OCI-LY1 (cell line): Measurements from ENCODE around the gene AOAH.

Experiments
- EZH2 ChIP-seq: fragments of 200-600 bp; sonication (generic), shearing (Covaris generic); IDR thresholded peaks from 2 replicates; pipeline ENCODE4 v1.8.0; 2017; ENCODE audit warnings: borderline replicate concordance, mixed run types, mild to moderate bottlenecking, antibody characterized with exemption, low read length, moderate library complexity, mixed read lengths
- TF ChIP-seq, protein P1 (sequence below): fragments of 200-600 bp; sonication (generic), shearing (Covaris generic); IDR thresholded peaks from 2 replicates; pipeline ENCODE4 v1.5.1; 2017; ENCODE audit warnings: mild to moderate bottlenecking, antibody characterized with exemption, low read length, moderate library complexity, mixed read lengths

DNA sequence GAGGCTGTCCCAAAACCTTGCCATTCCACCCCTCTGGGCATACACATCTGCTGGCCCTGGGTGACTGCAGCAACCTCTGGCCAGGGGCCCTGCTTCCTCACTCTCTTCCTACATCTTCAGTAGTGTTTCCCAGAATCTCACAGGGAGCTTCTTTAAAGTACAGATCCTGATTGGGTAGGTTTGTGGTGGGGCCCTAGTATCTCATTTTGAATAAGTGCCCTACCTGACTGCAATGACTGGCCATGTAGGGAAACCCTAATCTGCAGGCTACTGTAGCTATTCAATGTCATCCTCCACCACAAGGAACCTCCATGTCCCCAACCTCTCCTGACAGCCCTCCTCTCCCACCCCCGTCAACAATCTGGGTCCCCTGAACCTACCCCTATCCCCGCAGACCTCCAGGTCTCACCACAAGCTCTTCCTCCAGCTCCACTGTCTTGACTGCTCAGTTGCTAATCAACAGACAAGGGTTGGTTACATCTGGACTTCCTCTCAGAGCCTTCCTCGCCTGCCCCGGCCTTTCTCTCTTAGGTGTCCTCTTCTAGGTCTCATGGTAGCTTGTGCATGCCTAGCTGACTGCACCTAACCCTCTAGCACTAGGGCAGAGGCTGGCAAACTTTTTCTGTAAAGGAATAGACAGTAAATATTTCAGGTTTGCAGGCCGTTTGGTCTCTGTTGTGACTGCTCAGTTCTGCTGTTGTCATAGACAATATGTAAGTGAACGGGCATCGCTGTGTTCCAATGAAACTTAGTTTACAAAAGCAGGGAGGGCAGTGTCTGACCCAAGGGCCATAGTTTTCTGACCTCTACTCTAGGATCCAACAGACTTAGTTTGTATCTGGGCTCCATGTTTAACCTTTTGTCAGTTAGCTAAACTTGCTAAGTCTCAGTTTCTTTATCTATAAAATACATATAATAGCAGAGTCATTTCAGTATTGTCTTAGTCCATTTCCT, 121.1 kb downstream of the AOAH start:
- TF ChIP-seq, protein P1, sequence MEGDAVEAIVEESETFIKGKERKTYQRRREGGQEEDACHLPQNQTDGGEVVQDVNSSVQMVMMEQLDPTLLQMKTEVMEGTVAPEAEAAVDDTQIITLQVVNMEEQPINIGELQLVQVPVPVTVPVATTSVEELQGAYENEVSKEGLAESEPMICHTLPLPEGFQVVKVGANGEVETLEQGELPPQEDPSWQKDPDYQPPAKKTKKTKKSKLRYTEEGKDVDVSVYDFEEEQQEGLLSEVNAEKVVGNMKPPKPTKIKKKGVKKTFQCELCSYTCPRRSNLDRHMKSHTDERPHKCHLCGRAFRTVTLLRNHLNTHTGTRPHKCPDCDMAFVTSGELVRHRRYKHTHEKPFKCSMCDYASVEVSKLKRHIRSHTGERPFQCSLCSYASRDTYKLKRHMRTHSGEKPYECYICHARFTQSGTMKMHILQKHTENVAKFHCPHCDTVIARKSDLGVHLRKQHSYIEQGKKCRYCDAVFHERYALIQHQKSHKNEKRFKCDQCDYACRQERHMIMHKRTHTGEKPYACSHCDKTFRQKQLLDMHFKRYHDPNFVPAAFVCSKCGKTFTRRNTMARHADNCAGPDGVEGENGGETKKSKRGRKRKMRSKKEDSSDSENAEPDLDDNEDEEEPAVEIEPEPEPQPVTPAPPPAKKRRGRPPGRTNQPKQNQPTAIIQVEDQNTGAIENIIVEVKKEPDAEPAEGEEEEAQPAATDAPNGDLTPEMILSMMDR, result no peak
- TF ChIP-seq EZH2, result no peak
